Subcutaneous abdominal adipose tissue (tissue), 5 donors: ENCODE results near the gene COMTD1.

Source experiments
- H3K27ac ChIP-seq: one replicate; pipeline ENCODE4 v1.7.0; 2013; ENCODE audit warnings: low read depth, mild to moderate bottlenecking, inconsistent platforms, low read length, moderate library complexity
- H3K27me3 ChIP-seq, 5 donors: one replicate each; pipeline ENCODE4 v1.7.0; 2013; ENCODE audit warnings: low read length in 5 of 5, inconsistent platforms in 1 of 5; ENCODE audit not compliant: control insufficient read depth in 5 of 5, insufficient read depth in 4 of 5
- H3K36me3 ChIP-seq, 5 donors: one replicate each; pipeline ENCODE4 v1.7.0; 2013; ENCODE audit warnings: low read length in 5 of 5; ENCODE audit not compliant: control insufficient read depth in 5 of 5, insufficient read depth in 5 of 5
- H3K4me1 ChIP-seq, 5 donors: one replicate each; pipeline ENCODE4 v1.7.0; 2013; ENCODE audit warnings: low read length in 5 of 5, mild to moderate bottlenecking in 3 of 5, moderate library complexity in 1 of 5; ENCODE audit not compliant: control insufficient read depth in 5 of 5, insufficient read depth in 5 of 5
- H3K4me3 ChIP-seq, 5 donors: one replicate each; pipeline ENCODE4 v1.7.0; 2013; ENCODE audit warnings: low read length in 5 of 5, low read depth in 1 of 5
- H3K9ac ChIP-seq, 5 donors: one replicate each; pipeline ENCODE4 v1.7.0; 2013; ENCODE audit warnings: low read length in 5 of 5, mild to moderate bottlenecking in 4 of 5, moderate library complexity in 3 of 5
- H3K9me3 ChIP-seq, 5 donors: one replicate each; pipeline ENCODE4 v1.7.0; 2013; ENCODE audit warnings: low read length in 5 of 5; ENCODE audit not compliant: control insufficient read depth in 5 of 5
- donor health status: healthy.
- donor health status: healthy.
- donor health status: healthy.
- donor health status: healthy.
- donor health status: healthy.

The COMTD1 gene

DNA sequence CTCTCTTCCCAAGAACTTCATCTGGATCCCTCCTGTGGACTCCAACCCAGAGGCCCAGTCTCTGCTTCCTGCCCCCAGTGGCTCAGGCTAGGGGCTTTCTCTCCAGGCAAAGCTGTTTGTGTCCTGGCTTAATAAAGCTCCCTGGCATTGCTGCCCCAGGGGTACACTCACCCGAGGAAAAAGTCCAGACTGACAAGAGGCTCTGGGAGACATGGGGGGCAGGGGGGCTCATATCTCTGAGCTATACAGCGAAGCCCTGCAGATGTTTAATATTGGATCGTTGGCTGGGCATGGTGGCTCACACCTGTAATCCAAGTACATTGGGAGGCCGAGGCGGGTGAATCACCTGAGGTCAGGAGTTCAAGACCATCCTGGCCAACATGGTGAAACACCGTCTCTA lies 10.7 kb upstream of the COMTD1 start:
- H3K27me3 ChIP-seq, result no peaks in the 10 kb centered on the region
- no peaks in the 10 kb centered on the region for H3K36me3 ChIP-seq
- no peak overlapping the region for H3K4me3 ChIP-seq
- peaks cover 0 to 3% (median 0%) of the 10 kb centered on the region in 5 donors for H3K9me3 ChIP-seq
- H3K27ac ChIP-seq, result no peak overlapping the region
- H3K9ac ChIP-seq, result no peak overlapping the region
- H3K4me1 ChIP-seq, result no peaks in the 10 kb centered on the region

DNA sequence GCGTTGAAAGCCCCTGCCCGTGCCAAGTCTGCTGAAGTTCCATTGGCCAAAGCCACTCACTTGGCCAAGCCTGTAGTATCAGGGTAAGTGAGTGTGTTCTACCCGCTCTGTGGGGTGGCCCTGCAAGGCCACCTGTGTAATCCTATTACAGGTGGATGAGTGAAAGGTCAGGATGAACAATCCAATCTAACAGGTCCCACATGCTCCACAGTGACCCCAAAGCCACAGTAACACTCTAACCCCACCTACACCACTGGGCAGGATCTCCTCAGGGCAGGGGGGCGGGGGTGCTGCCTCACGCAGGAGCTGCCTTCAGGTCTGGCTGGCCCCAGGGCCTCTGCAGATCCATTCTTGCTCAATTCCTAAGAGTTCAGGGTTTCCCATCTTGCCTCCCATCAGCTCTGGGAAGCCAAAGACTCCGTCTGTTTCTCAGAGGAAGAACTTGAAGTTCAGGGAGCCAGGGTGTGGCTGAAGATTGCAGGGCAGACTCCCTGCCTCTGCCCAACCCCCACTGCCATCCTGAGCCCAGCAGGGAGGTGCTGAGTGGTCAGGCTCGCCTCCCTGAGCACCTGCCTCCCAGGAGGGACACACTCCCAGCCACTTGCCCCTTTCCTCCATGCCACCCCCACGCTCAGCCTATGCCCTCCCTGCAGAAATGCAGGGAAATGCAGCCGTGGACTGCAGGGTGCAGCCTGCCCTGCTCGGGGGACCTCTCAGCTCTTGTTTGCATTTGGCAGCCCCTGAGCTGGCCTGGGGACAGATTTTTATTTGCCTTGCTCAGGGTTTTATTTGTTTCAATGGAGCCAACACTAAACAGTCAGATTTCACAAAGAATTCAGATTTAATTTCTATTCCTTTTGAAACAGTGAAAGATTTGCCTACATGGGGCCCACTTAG lies 9.8 kb upstream of the COMTD1 start:
- Histone ChIP-seq H3K9me3 (peaks cover 0 to 3% (median 0%) of the 10 kb centered on the region in 5 donors), H3K27ac (no peak overlapping the region), H3K36me3 (no peaks in the 10 kb centered on the region), H3K4me3 (no peak overlapping the region), H3K9ac (no peak overlapping the region), H3K4me1 (no peaks in the 10 kb centered on the region), H3K27me3 (no peaks in the 10 kb centered on the region)

DNA sequence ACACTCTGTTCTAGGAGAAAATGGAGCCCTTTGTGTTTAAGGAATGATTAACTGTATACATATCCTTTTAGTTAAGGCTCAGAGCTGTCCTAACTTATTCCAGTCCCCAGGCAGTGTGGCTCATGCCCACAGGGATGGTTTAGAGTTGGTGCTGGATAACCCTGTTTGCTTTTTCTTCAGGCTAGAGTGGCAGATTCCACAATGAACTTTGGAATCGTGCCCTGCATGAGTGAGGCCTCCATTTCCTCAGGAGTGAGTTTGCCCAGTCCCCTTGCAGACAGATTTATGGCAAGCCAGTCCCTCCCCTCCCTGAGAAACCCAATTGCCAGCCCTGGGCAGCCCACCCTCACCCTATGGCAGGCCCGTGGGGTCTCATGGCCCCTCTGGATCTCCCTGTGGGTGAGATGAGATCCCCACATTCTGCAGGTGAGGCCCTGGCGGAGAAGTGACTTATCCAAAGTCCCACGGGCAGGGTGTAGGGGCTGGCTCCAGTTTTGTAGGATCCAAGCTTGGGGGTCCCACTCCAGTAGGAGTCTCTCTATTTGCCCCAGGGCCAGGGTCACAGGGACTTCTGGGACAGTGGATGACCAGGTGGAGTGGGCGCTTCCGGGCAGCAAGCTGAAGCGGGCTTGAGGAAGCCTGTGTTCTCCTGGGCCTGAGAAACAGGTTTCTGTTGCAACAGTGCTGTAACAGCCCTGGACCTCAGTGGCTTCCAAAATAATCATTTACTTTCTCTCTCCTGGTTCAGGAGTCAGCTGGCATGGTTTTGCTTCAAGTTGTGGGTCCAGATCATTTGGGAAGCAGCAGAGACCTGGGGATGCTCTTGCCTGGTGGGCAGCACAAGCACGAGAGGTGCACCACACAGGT lies 9.0 kb upstream of the COMTD1 start:
- H3K4me1 ChIP-seq, result no peaks in the 10 kb centered on the region
- H3K27me3 ChIP-seq, result peaks cover 0 to 3% (median 0%) of the 10 kb centered on the region in 5 donors
- H3K27ac ChIP-seq, result no peak overlapping the region
- H3K9ac ChIP-seq, result no peak overlapping the region
- H3K4me3 ChIP-seq, result no peak overlapping the region
- H3K36me3 ChIP-seq, result no peaks in the 10 kb centered on the region
- peaks cover 0 to 3% (median 0%) of the 10 kb centered on the region in 5 donors for H3K9me3 ChIP-seq

DNA sequence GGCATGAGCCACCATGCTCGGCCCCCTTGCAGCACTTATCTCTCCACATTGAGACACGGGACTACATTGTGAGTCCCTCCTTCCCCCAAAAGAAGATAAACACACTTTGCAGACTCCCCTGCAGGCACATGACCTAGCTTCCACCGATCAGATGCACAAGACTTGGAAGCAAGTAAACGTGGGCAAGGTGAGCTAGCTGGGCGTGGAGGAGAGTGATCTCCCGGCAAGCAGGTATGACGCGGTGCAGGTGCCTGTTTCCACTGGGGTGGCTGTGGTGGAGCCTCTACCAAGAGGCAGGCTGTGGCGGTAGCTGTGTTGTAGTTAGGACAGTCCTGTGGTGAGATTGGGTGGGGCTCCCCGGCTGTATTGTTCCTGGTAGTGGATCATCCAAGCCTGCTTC lies 7.7 kb upstream of the COMTD1 start:
- Histone ChIP-seq H3K4me1 (no peaks in the 10 kb centered on the region), H3K9me3 (peaks cover 0 to 3% (median 0%) of the 10 kb centered on the region in 5 donors), H3K27me3 (peaks cover 0 to 3% (median 0%) of the 10 kb centered on the region in 5 donors), H3K36me3 (no peaks in the 10 kb centered on the region), H3K4me3 (no peak overlapping the region), H3K9ac (no peak overlapping the region), H3K27ac (no peak overlapping the region)

DNA sequence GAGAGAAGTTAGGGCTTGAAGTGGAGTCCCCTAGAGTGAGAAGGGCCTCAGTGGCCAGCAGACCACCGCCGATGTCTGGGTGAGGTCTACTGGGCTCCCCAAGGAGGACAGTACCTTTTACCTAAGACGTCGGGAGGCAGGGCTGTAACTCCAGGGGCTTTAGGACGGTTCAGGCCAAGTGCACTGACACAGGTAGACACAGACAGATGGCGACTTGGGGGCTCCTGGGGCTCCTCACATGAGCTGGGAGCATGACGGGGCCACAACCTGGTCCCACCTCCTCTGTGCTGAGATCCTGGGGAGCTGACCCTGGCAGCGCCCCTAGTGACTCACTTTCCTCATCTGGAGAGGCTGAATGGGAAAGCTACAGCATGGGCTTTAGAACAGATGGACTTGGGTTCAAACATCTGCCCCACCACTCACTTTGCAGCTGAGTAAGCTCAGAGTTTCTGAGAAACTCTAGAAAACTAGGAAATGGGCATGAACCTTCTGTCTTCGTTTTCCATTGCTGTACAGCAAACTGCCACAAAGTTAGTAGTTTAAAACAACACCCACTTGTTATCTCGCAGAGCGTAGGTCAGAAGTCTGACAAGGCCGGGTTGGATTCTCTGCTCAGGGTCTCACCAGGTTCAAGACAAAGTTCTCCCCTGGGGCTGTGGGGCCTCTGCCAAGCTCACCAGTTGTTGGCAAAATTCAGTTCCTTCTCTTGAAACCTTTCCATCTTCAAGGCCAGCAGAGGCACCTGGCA lies 4.7 kb upstream of the COMTD1 start:
- Histone ChIP-seq H3K27me3 (peaks cover 0 to 3% (median 0%) of the 10 kb centered on the region in 5 donors), H3K27ac (no peak overlapping the region), H3K9me3 (peaks cover 0 to 3% (median 0%) of the 10 kb centered on the region in 5 donors), H3K36me3 (no peaks in the 10 kb centered on the region), H3K4me3 (no peak overlapping the region), H3K9ac (no peak overlapping the region), H3K4me1 (peaks cover 0 to 5% (median 4%) of the 10 kb centered on the region in 5 donors)

DNA sequence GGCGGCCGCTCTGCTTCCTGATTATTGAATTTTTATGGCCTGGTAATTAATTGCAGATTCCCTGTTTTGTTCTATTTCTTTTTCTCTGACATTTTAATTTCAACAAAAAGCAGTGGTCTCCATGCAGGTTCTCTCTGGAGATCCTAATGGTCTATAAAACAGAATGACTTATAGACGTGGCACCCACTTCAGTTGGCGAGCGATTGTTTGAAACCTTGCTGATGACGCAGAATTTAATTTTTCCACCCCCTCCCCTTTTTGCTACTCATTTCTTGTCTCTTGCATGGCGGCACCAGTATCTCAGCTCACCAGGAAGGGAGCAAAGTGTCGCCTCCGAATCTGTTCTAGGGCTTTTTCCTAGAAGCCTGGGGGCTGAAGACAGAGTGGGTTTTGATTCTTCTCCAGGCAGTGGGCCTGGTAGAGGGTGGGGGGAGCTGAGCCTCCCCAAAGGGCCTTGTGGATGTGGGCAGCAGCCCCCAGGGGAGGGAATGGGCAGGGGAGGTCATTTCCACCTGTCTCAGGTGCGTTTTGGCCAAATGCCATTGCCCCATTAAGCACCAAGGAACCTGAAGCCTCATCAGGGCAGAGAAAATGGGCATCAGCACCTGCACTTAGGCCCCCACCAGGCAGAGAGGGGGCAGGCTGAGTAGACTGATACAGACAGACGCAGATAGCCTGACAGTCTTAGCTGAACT lies 3.5 kb upstream of the COMTD1 start:
- Histone ChIP-seq H3K27me3 (peaks cover 0 to 3% (median 0%) of the 10 kb centered on the region in 5 donors), H3K27ac (no peak overlapping the region), H3K36me3 (no peaks in the 10 kb centered on the region), H3K4me1 (peaks cover 0 to 17% (median 16%) of the 10 kb centered on the region in 5 donors), H3K4me3 (no peak overlapping the region), H3K9me3 (peaks cover 0 to 2% (median 0%) of the 10 kb centered on the region in 5 donors), H3K9ac (no peak overlapping the region)

DNA sequence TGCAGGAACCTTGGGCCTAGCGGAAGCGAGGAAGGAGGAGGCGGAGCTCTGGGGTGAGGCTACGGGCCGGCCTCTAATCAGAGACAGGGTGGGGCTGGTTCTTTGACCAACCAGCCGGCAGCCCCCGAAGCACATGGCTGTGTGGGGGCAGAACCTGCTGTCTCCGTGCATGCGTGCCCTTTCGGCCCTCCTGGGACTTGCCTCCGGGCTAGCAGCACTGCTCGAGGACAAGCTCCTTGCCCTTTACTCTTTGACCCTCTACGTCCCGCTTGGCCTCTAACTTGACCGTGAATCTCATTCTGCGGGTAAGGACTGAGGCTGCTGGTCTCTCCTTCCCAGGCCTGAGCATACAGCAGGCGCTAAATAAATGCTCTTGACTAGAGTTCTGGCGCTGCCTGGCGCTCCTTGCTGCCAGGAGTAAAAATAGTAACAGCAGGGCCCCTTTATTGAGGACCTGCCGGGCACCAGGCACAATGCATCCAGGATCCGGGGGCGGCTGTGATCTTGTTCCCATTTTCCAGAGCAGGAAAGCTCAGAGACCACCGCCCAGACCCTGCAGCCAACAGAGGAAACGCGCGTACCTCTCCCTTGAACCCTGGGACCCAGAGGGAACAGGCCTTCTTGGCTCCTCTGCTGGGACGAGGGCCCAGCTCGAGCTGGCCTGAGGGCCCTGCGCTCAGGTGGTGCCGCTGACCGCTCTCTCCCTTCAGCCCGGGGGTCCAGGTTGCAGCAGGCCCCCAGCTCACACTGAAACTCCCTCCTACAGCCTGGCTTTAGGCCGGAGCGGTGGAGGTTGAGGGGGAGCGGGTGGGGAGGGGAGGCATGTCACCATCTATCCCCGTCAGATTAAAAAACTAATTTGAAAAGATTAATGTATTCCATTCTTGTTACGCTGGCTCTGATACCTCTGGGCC lies 2.7 kb upstream of the COMTD1 start:
- H3K27ac ChIP-seq, result no peak overlapping the region
- H3K27me3 ChIP-seq, result peaks cover 0 to 3% (median 0%) of the 10 kb centered on the region in 5 donors
- peaks cover 0 to under 1% (median 0%) of the 10 kb centered on the region in 5 donors for H3K36me3 ChIP-seq
- H3K4me1 ChIP-seq, result peaks cover 0 to 18% (median 16%) of the 10 kb centered on the region in 5 donors
- no peak overlapping the region for H3K4me3 ChIP-seq
- H3K9me3 ChIP-seq, result peaks cover 0 to under 1% (median 0%) of the 10 kb centered on the region in 5 donors
- H3K9ac ChIP-seq, result no peak overlapping the region

DNA sequence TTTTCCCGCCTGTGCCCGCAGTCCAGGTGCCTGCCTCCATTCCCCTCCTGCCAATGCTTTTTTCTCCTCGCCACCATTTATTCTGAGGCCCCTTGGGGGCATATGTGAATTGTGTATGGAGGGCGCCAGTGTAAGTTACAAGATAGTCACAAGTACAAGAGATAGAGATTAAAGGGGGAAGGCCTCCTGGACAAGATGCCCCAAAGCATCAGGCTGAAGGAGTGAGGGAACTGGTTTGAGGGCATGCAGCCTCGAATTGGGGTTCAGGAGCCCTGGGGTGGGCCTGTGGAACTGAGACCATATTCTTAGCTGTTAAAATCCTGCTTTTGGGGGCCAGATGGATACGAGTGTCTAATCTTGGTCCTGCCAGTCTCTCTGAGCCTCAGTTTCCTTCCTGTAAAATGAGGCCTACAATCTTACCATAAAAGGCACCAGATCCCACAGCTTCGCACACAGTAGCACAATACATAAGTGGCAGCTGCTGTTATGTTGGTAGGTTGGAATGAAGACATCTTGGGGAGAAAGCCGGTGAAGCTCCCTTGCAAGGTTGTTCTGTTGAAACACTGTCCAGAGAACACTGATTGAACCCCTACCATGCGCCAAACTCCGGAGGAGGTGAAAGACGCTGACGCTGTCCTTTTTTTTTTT lies 545 bp upstream of the COMTD1 start:
- Histone ChIP-seq H3K9me3 (no peaks in the 10 kb centered on the region), H3K27ac (no peak overlapping the region), H3K4me1 (peaks cover 0 to 18% (median 16%) of the 10 kb centered on the region in 5 donors), H3K4me3 (peak overlapping the region in 2 of 5 donors; percentile 77 to 80), H3K36me3 (peaks cover 7 to 21% (median 16%) of the 10 kb centered on the region in 5 donors), H3K9ac (peak overlapping the region in 3 of 5 donors; percentile 16 to 60 (median 32)), H3K27me3 (peaks cover 0 to 3% (median 0%) of the 10 kb centered on the region in 5 donors)
